Measurements from ENCODE around the gene SLC24A3.

Gene SLC24A3

DNA sequence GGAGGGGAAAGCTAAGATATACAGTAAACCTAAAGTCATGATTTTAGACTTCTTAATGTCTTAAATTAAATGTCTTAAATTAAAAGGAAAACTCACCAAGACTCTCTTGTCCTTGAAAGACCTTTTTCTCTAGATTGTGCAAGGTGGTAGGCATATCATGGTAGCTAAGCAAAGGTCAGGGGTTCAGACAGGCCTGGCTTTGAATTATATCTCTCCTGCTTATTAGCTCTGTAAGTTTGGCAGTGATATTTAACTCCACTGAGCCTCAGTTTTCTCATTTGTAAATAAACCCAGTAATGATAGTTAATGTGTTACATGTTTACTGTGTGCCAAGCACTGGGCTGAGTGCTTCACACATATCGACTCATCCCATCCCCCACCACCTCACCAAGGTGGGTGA is 203.3 kb downstream of the SLC24A3 start:
- TF ChIP-seq, protein P1, sequence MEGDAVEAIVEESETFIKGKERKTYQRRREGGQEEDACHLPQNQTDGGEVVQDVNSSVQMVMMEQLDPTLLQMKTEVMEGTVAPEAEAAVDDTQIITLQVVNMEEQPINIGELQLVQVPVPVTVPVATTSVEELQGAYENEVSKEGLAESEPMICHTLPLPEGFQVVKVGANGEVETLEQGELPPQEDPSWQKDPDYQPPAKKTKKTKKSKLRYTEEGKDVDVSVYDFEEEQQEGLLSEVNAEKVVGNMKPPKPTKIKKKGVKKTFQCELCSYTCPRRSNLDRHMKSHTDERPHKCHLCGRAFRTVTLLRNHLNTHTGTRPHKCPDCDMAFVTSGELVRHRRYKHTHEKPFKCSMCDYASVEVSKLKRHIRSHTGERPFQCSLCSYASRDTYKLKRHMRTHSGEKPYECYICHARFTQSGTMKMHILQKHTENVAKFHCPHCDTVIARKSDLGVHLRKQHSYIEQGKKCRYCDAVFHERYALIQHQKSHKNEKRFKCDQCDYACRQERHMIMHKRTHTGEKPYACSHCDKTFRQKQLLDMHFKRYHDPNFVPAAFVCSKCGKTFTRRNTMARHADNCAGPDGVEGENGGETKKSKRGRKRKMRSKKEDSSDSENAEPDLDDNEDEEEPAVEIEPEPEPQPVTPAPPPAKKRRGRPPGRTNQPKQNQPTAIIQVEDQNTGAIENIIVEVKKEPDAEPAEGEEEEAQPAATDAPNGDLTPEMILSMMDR (IDR thresholded peaks at IDR 0.05; ENCODE audit: low read depth, low read length): no peak
- no peak overlapping the region for H3K4me3 ChIP-seq (replicated peaks in 1 of 2; ENCODE audit: low read depth in 2 of 2, low read length in 2 of 2)
- no peak for DNase-seq (ENCODE audit: low read depth in 2 of 2)

DNA sequence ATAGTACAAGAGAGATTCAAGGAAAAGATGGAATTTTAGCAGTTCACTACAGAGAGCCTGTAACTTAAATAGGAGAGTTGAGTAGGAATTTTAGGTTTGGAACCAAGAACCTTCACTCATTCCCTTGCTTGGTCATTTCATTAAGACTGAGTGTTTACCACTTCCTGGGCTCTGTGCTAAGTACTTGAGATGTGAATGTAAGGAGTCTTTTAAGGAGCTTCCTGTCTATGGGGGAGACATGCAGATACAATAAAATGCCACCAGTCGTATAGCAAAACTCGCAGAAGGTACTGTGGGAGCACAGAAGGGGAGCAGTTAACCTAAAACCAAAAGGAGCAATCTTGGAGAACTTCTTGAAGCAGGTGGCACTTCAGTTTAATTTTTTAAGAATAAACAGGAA is 204.2 kb downstream of the SLC24A3 start:
- TF ChIP-seq, protein P1 (IDR thresholded peaks at IDR 0.05; ENCODE audit: low read depth, low read length): no peak
- H3K4me3 ChIP-seq (replicated peaks in 1 of 2; ENCODE audit: low read depth in 2 of 2, low read length in 2 of 2): no peak overlapping the region
- no peak for DNase-seq (ENCODE audit: low read depth in 2 of 2)

DNA sequence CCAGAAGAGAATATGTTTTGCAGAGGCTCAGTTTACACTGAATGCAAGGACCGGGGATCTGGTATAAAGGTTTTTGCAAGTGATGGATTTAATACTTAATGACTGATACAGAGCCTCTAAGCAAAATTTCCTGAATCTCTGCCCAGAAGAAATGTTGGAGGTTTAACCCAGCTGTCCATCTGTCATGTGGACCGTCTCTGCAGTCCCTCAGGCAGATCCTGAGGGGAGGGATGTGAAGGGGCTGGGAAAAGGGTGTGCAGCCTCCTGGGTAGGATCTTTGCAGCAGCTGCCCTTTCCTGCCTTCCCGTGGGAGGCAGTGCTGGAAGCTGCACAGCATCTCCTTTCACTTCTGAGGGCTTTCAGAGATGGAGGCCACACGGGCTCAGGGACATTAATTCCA is 207.0 kb downstream of the SLC24A3 start:
- no peak overlapping the region for H3K4me3 ChIP-seq (replicated peaks in 1 of 2; ENCODE audit: low read depth in 2 of 2, low read length in 2 of 2)
- TF ChIP-seq, protein P1 (IDR thresholded peaks at IDR 0.05; ENCODE audit: low read depth, low read length): no peak
- DNase-seq (ENCODE audit: low read depth in 2 of 2): no peak

DNA sequence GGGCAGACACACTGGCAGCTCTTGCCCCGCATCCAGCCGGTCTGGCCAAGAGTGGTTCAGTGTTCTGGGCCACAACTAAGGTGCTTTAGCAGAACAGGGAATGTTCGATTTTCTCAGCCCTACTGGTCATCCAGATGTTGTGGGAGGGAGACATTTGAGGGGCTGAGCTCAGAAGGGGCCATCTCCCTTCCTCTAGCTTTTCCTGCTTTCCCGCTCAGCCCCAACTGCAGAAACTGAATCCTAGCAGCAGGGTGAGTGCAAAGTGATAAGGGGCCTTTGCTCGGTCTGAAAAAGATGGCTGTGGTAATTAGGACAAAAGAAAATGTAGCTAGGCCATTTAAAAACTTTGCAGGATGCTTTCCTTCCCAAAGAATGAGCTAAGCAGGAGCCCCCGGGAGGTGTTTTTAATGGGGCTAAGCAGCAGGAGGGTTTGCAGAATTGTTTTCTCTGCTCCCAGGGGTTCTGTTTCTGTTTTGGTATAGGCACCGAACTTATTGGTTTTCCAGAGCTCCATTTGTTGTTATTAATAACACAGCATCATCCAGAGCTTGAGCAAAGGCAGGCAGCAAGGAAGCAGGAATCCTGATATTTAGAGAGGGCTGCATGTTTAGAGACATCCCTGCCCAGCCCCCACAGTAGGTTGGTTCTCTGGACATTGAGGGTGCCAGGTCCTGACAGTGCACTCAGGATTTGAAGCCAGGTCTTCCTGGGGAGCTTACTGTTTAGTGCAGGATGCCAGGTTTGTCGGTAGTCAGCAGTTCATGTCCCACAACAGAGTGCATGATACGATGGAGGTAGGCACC is 210.9 kb downstream of the SLC24A3 start:
- no peak for DNase-seq (ENCODE audit: low read depth in 2 of 2)
- TF ChIP-seq, protein P1 (IDR thresholded peaks at IDR 0.05; ENCODE audit: low read depth, low read length): no peak
- no peak overlapping the region for H3K4me3 ChIP-seq (replicated peaks in 1 of 2; ENCODE audit: low read depth in 2 of 2, low read length in 2 of 2)

DNA sequence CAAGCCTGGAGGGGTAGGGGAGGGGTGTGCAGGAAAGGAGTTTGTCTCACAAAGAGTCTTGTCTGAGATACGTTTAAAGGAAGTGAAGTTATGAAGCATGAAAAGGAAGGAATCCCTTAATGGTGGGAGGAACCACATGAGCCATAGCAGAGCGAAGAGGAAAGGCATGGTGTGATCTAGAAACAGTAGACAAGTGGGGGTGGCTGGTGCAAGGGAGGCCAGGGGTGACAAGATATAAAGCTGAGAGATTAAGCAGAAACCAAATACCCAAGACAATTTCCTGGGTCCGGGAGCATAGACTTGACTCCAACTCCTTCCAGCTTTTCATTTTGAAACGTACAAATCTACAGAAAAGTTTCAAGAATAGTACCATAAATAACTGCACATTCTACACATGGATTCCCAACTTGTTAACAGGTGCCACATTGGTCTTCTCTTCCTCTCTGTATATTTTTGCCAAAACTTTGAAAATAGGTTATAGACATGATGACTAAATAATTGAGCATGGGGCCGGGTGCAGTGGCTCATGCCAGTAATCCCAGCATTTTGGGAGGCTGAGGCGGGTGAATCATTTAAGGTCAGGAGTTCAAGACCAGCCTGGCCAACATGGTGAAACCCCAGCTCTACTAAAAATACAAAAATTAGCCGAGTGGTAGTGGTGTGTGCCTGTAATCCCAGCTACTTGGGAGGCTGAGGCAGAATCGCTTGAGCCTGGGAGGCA is 211.6 kb downstream of the SLC24A3 start:
- TF ChIP-seq, protein P1 (IDR thresholded peaks at IDR 0.05; ENCODE audit: low read depth, low read length): no peak
- no peak overlapping the region for H3K4me3 ChIP-seq (replicated peaks in 1 of 2; ENCODE audit: low read depth in 2 of 2, low read length in 2 of 2)
- DNase-seq (ENCODE audit: low read depth in 2 of 2): peak in 1 of 2 donors; percentile 45

DNA sequence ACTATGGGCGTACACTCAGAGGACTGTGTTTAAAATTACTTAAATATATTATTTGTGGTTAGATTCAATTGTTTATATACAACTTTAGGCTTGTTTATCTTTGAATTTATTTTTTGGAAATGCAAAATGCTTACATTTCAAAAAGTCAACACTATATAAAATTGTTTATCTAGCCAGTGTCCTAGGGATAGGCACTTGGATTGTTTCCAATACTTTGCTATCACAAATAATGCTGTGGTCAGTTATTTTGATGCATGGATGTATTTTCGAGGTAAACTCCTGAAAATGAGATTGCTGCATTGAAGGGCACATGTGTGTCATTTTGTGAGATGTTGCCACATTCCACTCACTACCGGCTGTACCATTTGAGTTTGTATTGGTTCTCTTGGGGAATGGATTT is 213.9 kb downstream of the SLC24A3 start:
- TF ChIP-seq, protein P1 (IDR thresholded peaks at IDR 0.05; ENCODE audit: low read depth, low read length): no peak
- no peak for DNase-seq (ENCODE audit: low read depth in 2 of 2)
- H3K4me3 ChIP-seq (replicated peaks in 1 of 2; ENCODE audit: low read depth in 2 of 2, low read length in 2 of 2): no peak overlapping the region

Measured in cardiac fibroblast (primary cell).